Measurements from ENCODE around the gene PRKD2.
A peak's percentile ranks its signal among the peaks of the same experiment; 100 is the strongest.

Gene PRKD2

GRCh38 chr19:46660008-46660517, 56.9 kb downstream of the PRKD2 start:
- peak; percentile 75 for DNase-seq

GRCh38 chr19:46659151-46660007, 57.5 kb downstream of the PRKD2 start:
- peak; percentile 82 for DNase-seq

- no peak for DNase-seq
These were observed 60.4 kb downstream of the PRKD2 start for GRCh38 chr19:46656541-46656940.

DNA sequence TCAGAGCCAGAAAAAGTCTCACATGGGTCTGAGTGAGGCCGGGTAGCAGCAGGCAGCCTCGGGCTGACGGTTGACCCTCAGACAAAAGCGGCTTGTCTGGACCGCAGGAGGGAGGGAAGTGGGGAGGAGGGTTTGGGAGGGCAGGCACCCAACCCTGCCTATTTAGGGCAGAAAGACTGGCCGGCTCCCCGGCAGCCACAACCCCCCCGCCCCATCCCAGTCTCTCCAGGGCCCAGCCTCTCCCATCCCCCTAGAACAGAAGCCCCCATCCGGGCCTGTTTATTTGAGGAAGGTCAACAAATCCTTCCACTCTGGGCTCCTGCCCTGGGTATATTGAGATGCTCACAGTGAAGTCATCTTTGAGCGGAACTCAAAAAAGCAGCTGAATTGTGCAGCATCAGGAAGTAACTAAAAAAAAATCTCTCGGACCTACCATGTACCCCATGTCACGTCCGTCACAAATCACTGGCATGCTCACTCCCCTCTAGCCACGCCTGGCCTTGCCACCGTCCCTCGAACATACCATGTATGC, 62.2 kb downstream of the PRKD2 start:
- peak; percentile 76 for DNase-seq

DNA sequence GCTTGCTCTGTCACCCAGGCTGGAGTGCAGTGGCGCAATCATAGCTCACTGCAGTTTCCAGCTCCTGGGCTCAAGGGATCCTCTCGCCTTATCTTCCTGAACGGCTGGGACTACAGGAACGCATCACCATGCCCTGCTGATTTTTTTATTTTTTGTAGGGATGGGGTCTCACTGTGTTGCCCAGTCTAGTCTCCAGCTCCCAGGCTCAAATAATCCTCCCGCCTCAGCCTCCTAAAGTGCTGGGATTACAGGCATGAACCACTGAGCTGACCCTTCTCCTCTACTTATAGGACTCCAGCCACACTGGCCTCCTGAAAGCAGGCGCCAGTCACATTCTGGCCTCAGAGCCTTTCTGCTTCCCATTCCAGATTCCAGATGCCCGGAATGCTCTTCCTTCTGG, 66.5 kb downstream of the PRKD2 start:
- no peak for DNase-seq

GRCh38 chr19:46648961-46649960, 67.7 kb downstream of the PRKD2 start:
- DNase-seq: no peak

- DNase-seq: no peak
These were observed 68.6 kb downstream of the PRKD2 start for GRCh38 chr19:46648060-46648960.

DNA sequence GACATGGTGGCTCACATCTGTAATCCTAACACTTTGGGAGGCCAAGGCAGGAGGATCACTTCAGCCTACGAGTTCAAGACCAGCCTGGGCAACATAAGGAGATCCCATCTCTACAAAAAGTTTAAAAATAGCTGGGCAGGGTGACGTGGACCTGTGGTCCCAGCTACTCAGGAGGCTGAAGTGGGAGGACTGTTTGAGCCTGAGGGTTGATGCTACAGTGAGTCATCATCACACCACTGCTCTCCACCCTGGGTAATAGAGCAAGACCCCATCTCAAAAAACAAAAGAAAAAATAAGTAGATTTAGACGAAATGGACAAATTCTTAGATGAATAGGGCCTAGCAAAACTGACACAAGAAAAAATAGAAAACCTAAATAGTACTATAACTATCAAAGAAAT, 70.5 kb downstream of the PRKD2 start:
- DNase-seq: no peak

- DNase-seq: no peak
These were observed 72.2 kb downstream of the PRKD2 start for GRCh38 chr19:46644720-46645119.

DNA sequence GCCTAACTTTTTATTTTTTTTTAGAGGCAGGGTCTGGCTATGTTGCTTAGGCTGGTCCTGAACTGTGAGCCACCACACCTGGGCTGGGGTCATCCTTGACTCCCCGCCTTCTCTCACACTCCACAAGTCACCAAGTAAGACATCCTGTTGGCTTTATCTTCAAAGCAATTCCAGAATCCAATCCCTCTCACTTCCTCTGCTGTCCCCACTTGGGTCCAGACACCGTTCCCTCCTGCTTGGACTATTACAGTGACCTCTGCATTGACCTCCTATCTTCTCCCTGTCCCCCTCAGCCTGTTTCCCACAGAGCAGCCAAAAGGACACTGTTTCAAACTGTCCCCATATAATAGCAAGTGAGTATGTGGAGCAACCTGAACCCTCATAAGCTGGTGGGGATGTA, 76.3 kb downstream of the PRKD2 start:
- DNase-seq: no peak

- peak; percentile 88 for DNase-seq
These were observed 77.3 kb downstream of the PRKD2 start for GRCh38 chr19:46639358-46640182.

DNA sequence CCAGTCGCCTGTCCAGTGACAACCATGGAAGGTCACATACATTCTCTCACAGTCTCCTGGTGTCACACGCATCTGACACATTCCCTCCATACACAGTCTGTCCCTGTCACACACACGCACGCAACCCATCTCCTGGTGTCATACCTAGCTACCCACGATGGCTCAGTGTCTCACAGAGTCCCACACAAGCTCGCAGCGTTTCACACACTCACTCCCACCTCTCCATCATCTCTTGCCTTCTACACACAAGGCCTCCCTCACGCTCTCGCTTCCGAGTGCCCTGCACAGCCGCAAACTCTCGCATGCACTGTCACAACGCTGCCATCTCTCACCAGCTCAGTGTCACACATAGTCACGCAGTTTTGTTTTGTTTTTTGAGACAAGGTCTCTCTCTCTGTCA, 79.7 kb downstream of the PRKD2 start:
- no peak for DNase-seq

- no peak for DNase-seq
These were observed 80.8 kb downstream of the PRKD2 start, which contains the start of gene GNG8 for GRCh38 chr19:46635920-46636761. GNG8 (minus strand) TSS chr19:46636202; CDS start chr19:46634682, 1,520 bp downstream.

GRCh38 chr19:46634656-46635218, 82.2 kb downstream of the PRKD2 start:
- no peak for DNase-seq

- DNase-seq: peak; percentile 98
These were observed 82.8 kb downstream of the PRKD2 start for GRCh38 chr19:46634045-46634655.

DNA sequence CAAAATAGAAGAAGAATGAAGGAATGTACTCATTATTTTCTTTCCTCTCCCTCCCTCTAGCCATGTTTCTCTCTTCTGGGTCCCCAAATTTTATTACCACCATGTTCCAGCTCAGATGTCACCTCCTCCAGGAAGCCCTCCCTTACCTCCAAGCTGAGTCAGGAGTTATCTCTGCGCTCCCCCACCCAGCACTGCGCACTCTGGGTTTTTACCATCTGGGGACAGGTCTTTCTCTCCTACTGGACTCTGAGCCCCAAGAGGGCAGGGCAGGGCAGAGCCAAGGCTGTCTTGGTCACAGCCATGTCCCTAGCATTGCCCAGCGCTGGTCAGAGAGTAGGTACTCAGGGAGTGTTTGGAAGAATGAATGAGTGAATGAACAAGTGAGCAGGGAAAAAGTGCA, 83.8 kb downstream of the PRKD2 start:
- no peak for DNase-seq

- no peak for DNase-seq
These were observed 85.4 kb downstream of the PRKD2 start for GRCh38 chr19:46631481-46631880.

- peak; percentile 46 for DNase-seq
These were observed 86.2 kb downstream of the PRKD2 start for GRCh38 chr19:46630586-46631205.

DNA sequence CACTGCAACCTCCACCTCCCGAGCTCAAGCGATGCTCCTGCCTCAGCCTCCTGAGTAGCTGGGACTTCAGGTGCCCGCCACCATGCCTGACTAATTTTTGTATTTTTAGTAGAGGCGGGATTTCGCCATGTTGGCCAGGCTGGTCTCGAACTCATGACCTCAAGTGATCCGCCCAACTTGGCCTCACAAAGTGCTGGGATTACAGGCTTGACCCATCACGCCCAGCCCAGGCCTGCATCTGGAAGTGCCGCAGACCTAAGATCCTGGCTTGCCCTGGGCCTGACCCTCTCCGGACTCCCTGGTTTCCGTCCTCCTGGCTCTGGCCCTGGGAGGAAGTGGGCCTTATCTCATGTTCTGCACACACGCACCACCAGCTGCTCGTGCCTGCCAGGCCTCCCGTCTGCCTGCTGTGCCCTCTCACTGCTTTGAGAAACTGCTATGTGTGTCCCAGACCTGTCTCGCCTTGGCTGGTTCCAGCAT, 87.3 kb downstream of the PRKD2 start:
- DNase-seq: peak; percentile 71
